H1 (cell line): Measurements from ENCODE around the gene PKN1. TPM values are rescaled to one million over a fixed set of nuclear protein-coding genes. Genes with fewer than 3 reads are reported as not detected.
A peak's percentile ranks its signal among the peaks of the same experiment; 100 is the strongest.

Experiments
- CTCF ChIA-PET: fragments of 300-600 bp; sonication (Branson Sonifier 250); formaldehyde crosslinking; loops from one replicate; lab custom pipeline; 2021; ENCODE audit not compliant: partially characterized antibody; lab: Charles Lee
- POLR2A ChIA-PET: fragments of 300-600 bp; sonication (Branson Sonifier 250); formaldehyde crosslinking; loops from one replicate; lab custom pipeline; 2021; ENCODE audit warnings: inconsistent platforms; ENCODE audit not compliant: partially characterized antibody; lab: Charles Lee
- DNase-seq, 2 experiments: peaks; one replicate each; pipeline versions ENCODE4 v3.0.0 to v3.0.0-alpha.2; 2010 to 2022; ENCODE audit warnings: low spot score in 2 of 2, low read depth in 1 of 2, mixed read lengths in 1 of 2
- FAIRE-seq: peaks from 2 replicates; lab custom pipeline; 2011; peaks lifted over from hg19 to GRCh38; lab: Jason Lieb, UNC
- H2AFZ ChIP-seq: 2 replicates; pipeline ENCODE4 v1.8.1; 2012; ENCODE audit warnings: low read length, inconsistent platforms
- H2AK5ac ChIP-seq: 2 replicates; pipeline ENCODE4 v1.6.1; 2013; ENCODE audit warnings: low read depth, low read length
- H2BK120ac ChIP-seq: replicated peaks from 2 replicates; pipeline ENCODE3; 2013; ENCODE audit warnings: low read depth, low read length, inconsistent platforms
- H2BK12ac ChIP-seq: 2 replicates; pipeline ENCODE4 v1.6.1; 2013; ENCODE audit warnings: low read depth, low read length
- H2BK15ac ChIP-seq: 2 replicates; pipeline ENCODE4 v1.6.1; 2013; ENCODE audit warnings: low read length
- H2BK20ac ChIP-seq: 2 replicates; pipeline ENCODE4 v1.6.1; 2013; ENCODE audit warnings: low read length
- H2BK5ac ChIP-seq: 2 replicates; pipeline ENCODE4 v1.6.1; 2013; ENCODE audit warnings: low read depth, low read length
- H3K14ac ChIP-seq: 2 replicates; pipeline ENCODE4 v1.6.1; 2013; ENCODE audit warnings: inconsistent platforms; ENCODE audit not compliant: insufficient read length
- H3K18ac ChIP-seq: 2 replicates; pipeline ENCODE4 v1.6.1; 2013; ENCODE audit warnings: low read length; ENCODE audit errors: extremely low read depth
- H3K23ac ChIP-seq: 2 replicates; pipeline ENCODE4 v1.6.1; 2013; ENCODE audit warnings: inconsistent platforms; ENCODE audit not compliant: insufficient read length
- H3K23me2 ChIP-seq: 2 replicates; pipeline ENCODE4 v1.6.1; 2013; ENCODE audit warnings: low read depth, low read length
- H3K27ac ChIP-seq: 2 replicates; pipeline ENCODE4 v1.6.1; 2011; ENCODE audit warnings: low read depth, low read length, inconsistent platforms
- H3K27me3 ChIP-seq, 4 experiments: replicated peaks in 1 of 4; 1 replicate in 1 of 4; 2 replicates in 3 of 4; pipeline versions ENCODE4 v1.6.1 to v1.8.1; 2011 to 2013; ENCODE audit warnings: low read length in 3 of 4, mild to moderate bottlenecking in 3 of 4, inconsistent platforms in 2 of 4, mixed read lengths in 2 of 4, moderate library complexity in 1 of 4; ENCODE audit not compliant: control insufficient read depth in 3 of 4, insufficient read depth in 3 of 4; ENCODE audit errors: extremely low read depth in 1 of 4
- H3K36me3 ChIP-seq, 4 experiments: 2 replicates each; pipeline versions ENCODE4 v1.6.1 to v1.8.1; 2011 to 2013; ENCODE audit warnings: mild to moderate bottlenecking in 4 of 4, low read length in 3 of 4, moderate library complexity in 2 of 4, control low read depth in 1 of 4, inconsistent platforms in 1 of 4; ENCODE audit not compliant: insufficient read depth in 4 of 4, control insufficient read depth in 2 of 4
- H3K4ac ChIP-seq: replicated peaks from 2 replicates; pipeline ENCODE3; 2013; ENCODE audit warnings: low read length, low read depth, mixed read lengths, inconsistent platforms; ENCODE audit not compliant: insufficient read length
- H3K4me1 ChIP-seq, 4 experiments: replicated peaks in 1 of 4; 1 replicate in 1 of 4; 2 replicates in 3 of 4; pipeline versions ENCODE4 v1.6.1 to v1.8.1; 2011 to 2013; ENCODE audit warnings: low read length in 3 of 4, inconsistent platforms in 2 of 4, mixed read lengths in 1 of 4; ENCODE audit not compliant: insufficient read depth in 4 of 4, control insufficient read depth in 3 of 4
- H3K4me2 ChIP-seq, 2 experiments: 2 replicates each; pipeline versions ENCODE4 v1.6.1 to v1.8.1; 2011 to 2013; ENCODE audit warnings: low read depth in 2 of 2, low read length in 2 of 2, control low read depth in 1 of 2, inconsistent platforms in 1 of 2, mild to moderate bottlenecking in 1 of 2; ENCODE audit not compliant: insufficient read depth in 1 of 2
- H3K4me3 ChIP-seq, 4 experiments: fragments of 200-600, 300-600 bp in 1 of 4; sonication (generic), shearing (Covaris generic), sonication (Bioruptor Twin) in 1 of 4; 2 replicates each; pipeline versions ENCODE4 v1.5.1 to v1.8.1; 2011 to 2016; ENCODE audit warnings: low read length in 4 of 4, low read depth in 3 of 4, control low read depth in 2 of 4, inconsistent platforms in 2 of 4, mild to moderate bottlenecking in 2 of 4, mixed read lengths in 1 of 4, moderate library complexity in 1 of 4; ENCODE audit not compliant: insufficient read depth in 2 of 4; ENCODE audit errors: extremely low read depth in 1 of 4
- H3K56ac ChIP-seq: replicated peaks from 2 replicates; pipeline ENCODE3; 2013; ENCODE audit warnings: low read depth, mild to moderate bottlenecking, mixed read lengths, low read length, inconsistent platforms; ENCODE audit not compliant: insufficient read length
- H3K79me1 ChIP-seq: 2 replicates; pipeline ENCODE4 v1.6.1; 2013; ENCODE audit warnings: low read depth, low read length, control low read depth
- H3K79me2 ChIP-seq, 2 experiments: 2 replicates each; pipeline versions ENCODE4 v1.6.1 to v1.8.1; 2012 to 2013; ENCODE audit warnings: low read length in 2 of 2, mild to moderate bottlenecking in 2 of 2, inconsistent platforms in 1 of 2; ENCODE audit not compliant: insufficient read depth in 2 of 2, control insufficient read depth in 1 of 2
- H3K9ac ChIP-seq, 4 experiments: replicated peaks in 1 of 4; 1 replicate in 1 of 4; 2 replicates in 3 of 4; pipeline versions ENCODE4 v1.6.1 to v1.8.1; 2011 to 2013; ENCODE audit warnings: low read depth in 3 of 4, low read length in 3 of 4, control low read depth in 2 of 4, mild to moderate bottlenecking in 2 of 4, moderate library complexity in 2 of 4, inconsistent platforms in 1 of 4; ENCODE audit errors: extremely low read depth in 1 of 4
- H3K9me3 ChIP-seq, 2 experiments: 2 replicates each; pipeline versions ENCODE4 v1.6.1 to v1.8.1; 2012 to 2013; ENCODE audit warnings: mild to moderate bottlenecking in 2 of 2, moderate library complexity in 2 of 2, control low read depth in 1 of 2, inconsistent platforms in 1 of 2, low read depth in 1 of 2, low read length in 1 of 2, mixed read lengths in 1 of 2; ENCODE audit not compliant: insufficient read depth in 2 of 2
- H4K20me1 ChIP-seq, 2 experiments: replicated peaks in 1 of 2; 2 replicates each; pipeline versions ENCODE3 to v1.8.1; 2011 to 2013; ENCODE audit warnings: inconsistent platforms in 2 of 2, low read length in 2 of 2, mild to moderate bottlenecking in 1 of 2; ENCODE audit not compliant: insufficient read depth in 2 of 2, control insufficient read depth in 1 of 2
- H4K5ac ChIP-seq: 2 replicates; pipeline ENCODE4 v1.6.1; 2013; ENCODE audit warnings: low read length, low read depth, mixed read lengths, inconsistent platforms; ENCODE audit not compliant: insufficient read length
- H4K8ac ChIP-seq: 2 replicates; pipeline ENCODE4 v1.8.0; 2013; ENCODE audit warnings: mild to moderate bottlenecking, moderate library complexity, low read length, inconsistent platforms; ENCODE audit not compliant: insufficient read depth; ENCODE audit errors: extremely low read depth
- H4K91ac ChIP-seq: replicated peaks from 2 replicates; pipeline ENCODE3; 2013; ENCODE audit warnings: low read length, mixed read lengths, inconsistent platforms; ENCODE audit not compliant: insufficient read length
- WGBS, 2 experiments: shearing (Covaris generic) in 1 of 2; methylation state at CpG; one replicate each; pipeline versions ENCODE4 v1.1.6 to v1.1.7; 2013 to 2015; ENCODE audit warnings: low lambda C conversion rate in 2 of 2, mixed read lengths in 2 of 2, inconsistent platforms in 1 of 2, low coverage in 1 of 2, missing lambda C conversion rate in 1 of 2; ENCODE audit not compliant: insufficient replicate concordance in 2 of 2, insufficient coverage in 1 of 2, insufficient read length in 1 of 2; ENCODE audit errors: extremely low coverage in 1 of 2, missing lambda C conversion rate in 1 of 2; 5-methylcytosine and 5-hydroxymethylcytosine counted together
- polyA plus RNA-seq, 7 experiments: library from polyadenylated mRNA; depleted of rRNA in 3 of 7; stranded (reverse) in 5 of 7; unstranded in 2 of 7; fragments of >200 nt in 5 of 7; fragments of 200-250 nt in 2 of 7; gene quantifications; 1 replicate in 5 of 7; 2 replicates in 1 of 7; 4 replicates in 1 of 7; pipeline versions ENCODE4 v1.2.1 to v1.2.3, GENCODE V29; 2011 to 2013; ENCODE audit warnings: missing spikeins in 2 of 7, mixed read lengths in 2 of 7
- total RNA-seq: library from RNA; stranded (reverse); fragmentation: NEBNext Ultra II Directional; extraction: Animal tissue kit (Norgen Biotek cat#: 25700); gene quantifications from 2 replicates; pipeline ENCODE4 v1.2.1, GENCODE V29; 2021

Gene PKN1
- total and polyA plus RNA-seq, 2 of the 8 experiments (the other 6 are each of a cell fraction or from before 2014, with no cell fraction given) = 65.2 to 162 TPM

DNA sequence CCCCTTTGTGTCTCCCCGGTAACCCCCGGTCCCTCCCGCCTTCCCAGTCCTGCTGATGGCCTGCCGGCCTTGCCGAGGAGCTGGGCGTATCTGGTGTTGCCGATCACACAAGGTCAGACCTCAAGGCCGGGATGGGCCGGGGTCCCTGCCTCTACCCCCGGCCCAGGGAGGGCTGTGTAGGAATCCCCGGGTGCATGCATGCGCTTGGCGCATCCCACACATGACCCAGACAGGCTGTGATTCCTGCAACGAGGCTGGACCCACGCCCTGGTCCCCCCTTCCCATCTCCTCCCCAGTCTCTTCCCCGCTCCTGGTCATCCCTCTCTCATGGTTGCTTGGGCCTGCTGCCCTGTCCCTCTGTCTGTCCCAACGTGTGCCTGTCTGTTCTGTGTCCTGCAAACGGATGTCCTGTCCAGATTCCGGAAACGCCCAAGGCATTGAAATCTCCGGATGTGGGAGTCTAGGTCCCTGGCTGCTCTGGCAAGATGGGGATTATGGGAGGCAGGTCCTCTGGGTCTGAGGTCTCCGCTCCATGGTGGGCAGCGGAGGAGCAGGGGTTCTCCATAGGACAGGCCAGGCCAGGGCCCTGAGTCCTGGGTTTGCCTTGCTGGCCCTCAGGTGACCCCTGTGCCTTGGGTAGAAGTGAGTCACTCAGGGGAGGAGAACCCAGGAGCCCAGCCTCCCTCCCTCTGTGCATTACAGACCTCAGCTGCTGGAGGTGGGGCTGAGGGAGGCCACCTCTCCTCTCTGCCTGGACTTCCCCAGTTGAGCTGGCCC lies 1.6 kb downstream of the PKN1 start:
- Histone ChIP-seq H2BK5ac (no peak overlapping the region), H3K4ac (no peak overlapping the region), H3K23me2 (no peaks in the 10 kb centered on the region; the same call in 1 of the 2 replicates), H3K4me2 (peak overlapping the region; percentile 72 to 97; a peak in 3 of 4 replicates), H3K18ac (no peak overlapping the region), H2BK15ac (no peak overlapping the region), H3K27me3 (no peaks in the 10 kb centered on the region; a peak in 1 of 7 replicates), H3K23ac (no peak overlapping the region), H4K5ac (no peak overlapping the region), H3K9me3 (no peaks in the 10 kb centered on the region), H2AK5ac (no peak overlapping the region), H4K8ac (no peak overlapping the region), H3K4me1 (peaks cover 0 to 11% (median 3%) of the 10 kb centered on the region in 4 experiments; a peak in 5 of 7 replicates), H2BK12ac (no peak overlapping the region), H3K14ac (no peak overlapping the region), H3K4me3 (peak overlapping the region in 1 of 4 experiments; percentile 96; a peak in 1 of 8 replicates), H3K27ac (no peak overlapping the region), H2BK20ac (no peak overlapping the region), H4K91ac (no peak overlapping the region), H3K36me3 (no peaks in the 10 kb centered on the region; a peak in 2 of 8 replicates), H3K79me2 (peaks cover 0 to 42% of the 10 kb centered on the region in 2 experiments; a peak in 2 of 4 replicates), H2BK120ac (no peak overlapping the region), H3K79me1 (peaks cover 13% of the 10 kb centered on the region), H4K20me1 (peaks cover 7 to 10% of the 10 kb centered on the region in 2 experiments), H2AFZ (no peak overlapping the region), H3K56ac (no peak overlapping the region), H3K9ac (no peak overlapping the region)
- no peak for FAIRE-seq
- 77% methylated on average over 23 of the region's 23 CpGs; no CpG with 5 or more reads in 1 of the 2 experiments for WGBS, 2 experiments
- CTCF ChIA-PET = interaction anchor here (1.0 to 1.2 kb wide), 3 partner anchors 45 to 53 kb away, joined by 3 to 4 read pairs (median 3); no protein-coding TSS in a partner anchor
- DNase-seq = no peak
- POLR2A ChIA-PET = interaction anchor here (1.5 to 1.8 kb wide), 2 partner anchors 15 to 61 kb away, joined by 3 to 5 read pairs; partner anchors contain the start of gene GIPC1
